ENCODE data around the gene RIBC2.
A peak's percentile ranks its signal among the peaks of the same experiment; 100 is the strongest.
"Not testable (repeated sequence)": the region's sequence is repeated elsewhere in the genome, so short reads cannot be mapped to it uniquely, and the experiment has no call there.

RIBC2 gene

GRCh38 chr22:45413368-45414211 is at the start of gene RIBC2, which contains the start of gene SMC1B:
TSS of gene RIBC2 (plus strand) at chr22:45413693. CDS start at chr22:45413887, 194 bp downstream.
TSS of gene SMC1B (minus strand) at chr22:45413599. CDS start at chr22:45413567, 32 bp downstream.
- H3K36me3 ChIP-seq (ENCODE audit: insufficient read depth, low read length): no peaks in the 10 kb centered on the region
- no peaks in the 10 kb centered on the region for H3F3A ChIP-seq (ENCODE audit: low read depth)
- no peak for TF ChIP-seq CTCF (conservative IDR thresholded peaks at IDR 0.05; ENCODE audit: low read length)
- TF ChIP-seq EZH2phosphoT487 (IDR thresholded peaks at IDR 0.05; ENCODE audit: borderline replicate concordance): no peak
- H2AFZ ChIP-seq (ENCODE audit: low read length): peak within 1 kb of the TSS; percentile 85
- H3K79me2 ChIP-seq (ENCODE audit: insufficient read depth, low read length): no peaks in the 10 kb centered on the region
- no peaks in the 10 kb centered on the region for H3K9me3 ChIP-seq (ENCODE audit: insufficient read depth, low read depth, low read length)
- no peak within 1 kb of the TSS for H3K4me3 ChIP-seq (ENCODE audit: low read length, poor library complexity, severe bottlenecking)
- no peaks in the 10 kb centered on the region for H3K4me1 ChIP-seq (ENCODE audit: insufficient read depth, low read length, poor library complexity, severe bottlenecking)
- peak within 1 kb of the TSS; percentile 16 for H3K4me2 ChIP-seq (ENCODE audit: low read depth, low read length, poor library complexity, severe bottlenecking)
- H3K9ac ChIP-seq (ENCODE audit: low read depth, low read length, poor library complexity, severe bottlenecking): no peak within 1 kb of the TSS
- peaks cover 3% of the 10 kb centered on the region for H3K27me3 ChIP-seq (ENCODE audit: insufficient read depth, low read length, poor library complexity, severe bottlenecking)
- no peaks in the 10 kb centered on the region for H3K9me2 ChIP-seq (replicated peaks; ENCODE audit: low read depth, low read length)
- no peaks in the 10 kb centered on the region for H4K20me1 ChIP-seq (ENCODE audit: insufficient read depth, low read length, poor library complexity, severe bottlenecking)

- H4K20me1 ChIP-seq (ENCODE audit: insufficient read depth, low read length, poor library complexity, severe bottlenecking): no peaks in the 10 kb centered on the region
- H3K9ac ChIP-seq (ENCODE audit: low read depth, low read length, poor library complexity, severe bottlenecking): no peak overlapping the region
- no peaks in the 10 kb centered on the region for H3F3A ChIP-seq (ENCODE audit: low read depth)
- H3K4me3 ChIP-seq (ENCODE audit: low read length, poor library complexity, severe bottlenecking): no peak overlapping the region
- no peaks in the 10 kb centered on the region for H3K79me2 ChIP-seq (ENCODE audit: insufficient read depth, low read length)
- H3K4me2 ChIP-seq (ENCODE audit: low read depth, low read length, poor library complexity, severe bottlenecking): no peak overlapping the region
- H3K27me3 ChIP-seq (ENCODE audit: insufficient read depth, low read length, poor library complexity, severe bottlenecking): no peaks in the 10 kb centered on the region
- no peaks in the 10 kb centered on the region for H3K4me1 ChIP-seq (ENCODE audit: insufficient read depth, low read length, poor library complexity, severe bottlenecking)
- no peaks in the 10 kb centered on the region for H3K36me3 ChIP-seq (ENCODE audit: insufficient read depth, low read length)
- no peaks in the 10 kb centered on the region for H3K9me2 ChIP-seq (replicated peaks; ENCODE audit: low read depth, low read length)
- H2AFZ ChIP-seq (ENCODE audit: low read length): no peak overlapping the region
- TF ChIP-seq EZH2phosphoT487 (IDR thresholded peaks at IDR 0.05; ENCODE audit: borderline replicate concordance): no peak
- no peaks in the 10 kb centered on the region for H3K9me3 ChIP-seq (ENCODE audit: insufficient read depth, low read depth, low read length)
These were observed 46.8 kb upstream of the RIBC2 start for GRCh38 chr22:45366713-45367112.

- not testable (repeated sequence) for H2AFZ ChIP-seq (ENCODE audit: low read length); H3K4me3 ChIP-seq (ENCODE audit: low read length, poor library complexity, severe bottlenecking); H3K9ac ChIP-seq (ENCODE audit: low read depth, low read length, poor library complexity, severe bottlenecking); H3K4me1 ChIP-seq (ENCODE audit: insufficient read depth, low read length, poor library complexity, severe bottlenecking); H3K36me3 ChIP-seq (ENCODE audit: insufficient read depth, low read length); H3K27me3 ChIP-seq (ENCODE audit: insufficient read depth, low read length, poor library complexity, severe bottlenecking); H4K20me1 ChIP-seq (ENCODE audit: insufficient read depth, low read length, poor library complexity, severe bottlenecking); H3K9me2 ChIP-seq (replicated peaks; ENCODE audit: low read depth, low read length); H3K9me3 ChIP-seq (ENCODE audit: insufficient read depth, low read depth, low read length); H3F3A ChIP-seq (ENCODE audit: low read depth); H3K4me2 ChIP-seq (ENCODE audit: low read depth, low read length, poor library complexity, severe bottlenecking); H3K79me2 ChIP-seq (ENCODE audit: insufficient read depth, low read length)
These were observed 39.9 kb upstream of the RIBC2 start for GRCh38 chr22:45373592-45373991.

GRCh38 chr22:45376009-45376408 is 37.5 kb upstream of the RIBC2 start:
- Histone ChIP-seq H3K79me2 (ENCODE audit: insufficient read depth, low read length) (no peaks in the 10 kb centered on the region), H3K4me2 (ENCODE audit: low read depth, low read length, poor library complexity, severe bottlenecking) (no peak overlapping the region)

More at GRCh38 chr22:45376009-45376408, 37.5 kb upstream of the RIBC2 start:
- Histone ChIP-seq H3K9me2 (replicated peaks; ENCODE audit: low read depth, low read length) (no peaks in the 10 kb centered on the region), H3K9ac (ENCODE audit: low read depth, low read length, poor library complexity, severe bottlenecking) (no peak overlapping the region), H3K9me3 (ENCODE audit: insufficient read depth, low read depth, low read length) (no peaks in the 10 kb centered on the region), H3F3A (ENCODE audit: low read depth) (no peaks in the 10 kb centered on the region), H3K36me3 (ENCODE audit: insufficient read depth, low read length) (no peaks in the 10 kb centered on the region), H3K27me3 (ENCODE audit: insufficient read depth, low read length, poor library complexity, severe bottlenecking) (no peaks in the 10 kb centered on the region), H3K4me3 (ENCODE audit: low read length, poor library complexity, severe bottlenecking) (no peak overlapping the region), H4K20me1 (ENCODE audit: insufficient read depth, low read length, poor library complexity, severe bottlenecking) (no peaks in the 10 kb centered on the region), H3K4me1 (ENCODE audit: insufficient read depth, low read length, poor library complexity, severe bottlenecking) (no peaks in the 10 kb centered on the region), H2AFZ (ENCODE audit: low read length) (no peak overlapping the region)
- TF ChIP-seq CTCF (conservative IDR thresholded peaks at IDR 0.05; ENCODE audit: low read length) (no peak), EZH2phosphoT487 (IDR thresholded peaks at IDR 0.05; ENCODE audit: borderline replicate concordance) (no peak)

All from Loucy (cell line).